Muscle of back (tissue), 11 donors: ENCODE results near the gene MIEN1. TPM values are rescaled to one million over a fixed set of nuclear protein-coding genes. Genes with fewer than 3 reads are reported as not detected.
A peak's percentile ranks its signal among the peaks of the same experiment; 100 is the strongest.
"Not testable (repeated sequence)": the region's sequence is repeated elsewhere in the genome, so short reads cannot be mapped to it uniquely, and the experiment has no call there.

Source experiments
- DNase-seq, 3 donors: peaks; one replicate each; pipeline versions ENCODE4 v3.0.0 to v3.0.0-alpha.2; 2013
- polyA plus RNA-seq, 10 donors: library from polyadenylated mRNA; unstranded; fragments of 120-200 nt; gene quantifications; one replicate each; pipeline ENCODE4 v1.2.1, GENCODE V29; 2013; ENCODE audit not compliant: insufficient read length in 10 of 10

Gene MIEN1
- polyA plus RNA-seq, 10 donors, result 15.2 to 23.7 (median 19.0) TPM

DNA sequence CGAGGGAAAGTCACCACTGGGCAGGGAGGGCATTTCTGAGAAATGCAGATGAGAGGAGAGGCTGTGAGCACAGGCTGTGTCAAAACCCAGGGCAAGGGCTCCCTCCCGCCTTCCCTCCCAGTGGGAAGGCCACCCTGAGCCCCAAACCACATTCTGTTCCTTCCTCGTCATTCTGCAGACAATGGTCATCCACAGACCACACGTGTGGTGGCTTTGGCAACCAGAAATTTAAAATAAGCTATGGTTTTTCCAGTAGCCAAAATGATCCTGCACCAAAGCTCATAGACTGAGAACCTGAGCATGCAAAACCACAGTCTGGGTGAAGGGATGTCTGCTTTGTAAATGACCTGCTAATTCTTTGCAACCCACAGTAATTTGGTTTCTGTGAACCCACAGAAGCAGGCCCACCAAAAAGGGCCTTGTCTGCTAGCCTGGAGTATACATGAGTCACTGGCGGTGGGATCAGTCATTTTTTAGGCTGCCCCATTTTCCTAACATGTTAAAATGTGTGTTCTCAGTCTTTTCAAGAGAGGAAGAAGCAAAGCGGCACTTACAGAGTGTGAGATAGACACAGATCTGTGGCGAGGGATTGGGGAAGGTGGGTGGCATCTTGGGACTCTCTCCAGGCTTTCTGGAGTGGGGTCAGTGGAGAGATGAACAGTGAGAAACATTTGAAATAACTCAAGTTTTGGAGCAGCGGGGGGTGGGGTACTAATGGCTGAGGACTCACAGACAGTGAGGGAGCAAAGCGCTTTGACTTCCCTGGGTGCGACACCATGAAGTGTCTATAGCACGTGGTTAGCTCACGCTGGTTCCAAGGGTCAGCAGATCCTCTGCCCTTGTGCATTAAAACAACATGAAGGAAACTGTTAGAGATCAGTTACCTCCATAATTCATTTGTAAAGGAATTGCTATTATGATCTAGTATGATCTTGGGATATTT lies 27.9 kb upstream of the MIEN1 start:
- DNase-seq, result no peak

DNA sequence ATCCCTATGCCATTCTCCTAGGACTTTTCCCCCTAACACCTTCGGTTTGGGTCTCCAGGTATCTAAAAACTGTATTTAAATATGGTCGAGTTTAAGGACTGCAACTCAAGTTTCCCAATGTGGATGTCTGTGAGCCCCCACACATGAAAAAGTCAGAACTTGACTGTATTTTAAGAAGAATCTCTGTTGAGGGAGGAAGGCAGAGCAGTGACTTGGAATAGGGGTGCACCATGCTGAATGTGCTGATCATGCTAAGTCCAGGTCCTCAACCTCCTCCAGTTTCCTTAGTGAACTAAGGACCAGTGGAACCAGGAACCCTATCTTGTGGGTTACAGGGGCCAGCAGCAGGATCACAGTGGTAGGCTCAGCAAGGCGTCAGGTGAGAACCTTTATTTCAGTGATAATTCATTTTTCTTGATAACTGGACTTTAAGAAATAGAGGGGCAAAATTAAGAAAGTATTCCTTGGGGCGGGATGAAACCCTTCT lies 26.9 kb upstream of the MIEN1 start:
- no peak for DNase-seq

DNA sequence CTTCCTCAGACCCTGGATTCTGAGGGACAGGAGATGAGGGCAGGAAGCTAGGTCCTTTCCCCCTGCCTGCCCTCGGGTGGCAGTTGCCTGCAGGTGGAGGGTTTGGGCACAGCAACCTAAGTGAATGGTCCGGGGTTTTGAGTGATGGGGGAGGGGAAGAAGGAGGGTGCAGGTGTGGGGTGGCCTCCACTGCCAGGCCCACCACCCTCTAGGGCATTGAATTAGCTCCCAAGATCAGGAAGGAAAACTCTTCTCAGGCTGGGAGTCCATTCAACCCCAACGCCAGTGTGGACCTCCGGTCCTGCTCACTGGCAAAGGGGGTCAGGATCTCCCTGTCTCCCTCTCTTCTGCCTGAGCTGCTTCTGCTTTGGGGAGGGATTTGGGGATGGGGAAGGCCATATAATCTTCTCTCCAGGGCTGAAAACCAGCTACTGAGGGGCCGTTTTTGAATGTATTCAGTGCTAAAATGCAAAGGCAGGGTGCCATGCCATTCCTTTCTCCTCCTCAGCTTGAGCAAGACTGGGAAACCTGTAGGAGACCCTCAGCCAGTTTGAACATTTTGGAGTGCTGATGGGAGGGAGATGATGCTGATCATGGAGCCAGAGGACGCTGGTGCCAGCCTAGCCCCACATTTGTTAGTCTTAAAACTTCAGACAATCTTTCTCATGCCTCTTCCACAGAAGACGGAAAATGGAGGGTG lies 26.2 kb upstream of the MIEN1 start:
- no peak for DNase-seq

DNA sequence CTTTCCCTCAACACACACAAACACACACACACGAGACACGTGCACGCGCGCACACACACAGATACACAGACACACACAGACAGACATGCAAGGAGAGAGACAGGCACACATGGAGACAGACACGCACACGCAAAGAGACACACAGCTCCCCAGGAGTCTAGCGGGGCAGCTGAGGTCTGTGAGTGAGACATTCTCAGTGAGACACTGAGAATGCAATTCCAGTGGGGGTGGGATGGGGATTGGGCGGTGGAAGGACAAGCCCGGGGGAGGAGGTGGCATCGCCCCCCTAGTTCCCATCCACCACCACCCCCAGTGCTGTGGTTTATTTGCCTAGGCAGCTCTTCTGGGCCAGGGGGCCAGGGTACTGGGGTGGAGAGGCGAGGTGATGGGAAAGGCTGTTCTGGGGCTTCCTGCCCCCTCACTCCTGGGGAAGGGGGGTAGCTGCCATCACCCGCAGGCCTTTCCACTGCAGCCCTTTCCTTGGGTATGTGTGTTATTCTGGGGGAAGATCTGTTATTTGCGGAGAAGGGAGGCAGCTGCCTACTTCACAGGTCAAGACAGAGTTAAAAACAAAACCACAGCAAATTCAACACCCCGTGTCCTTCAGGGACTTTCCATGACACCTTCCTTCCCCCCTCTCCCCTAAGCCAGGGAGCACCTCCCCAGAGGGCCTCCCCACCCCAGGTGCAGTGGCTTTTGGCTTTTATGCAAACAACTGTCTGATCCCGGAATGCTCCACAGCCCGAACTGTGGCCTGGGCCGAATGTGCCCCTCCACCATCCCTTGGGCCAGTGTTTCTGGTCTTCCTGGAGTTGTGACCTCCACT lies 25.4 kb upstream of the MIEN1 start:
- DNase-seq, result no peak

DNA sequence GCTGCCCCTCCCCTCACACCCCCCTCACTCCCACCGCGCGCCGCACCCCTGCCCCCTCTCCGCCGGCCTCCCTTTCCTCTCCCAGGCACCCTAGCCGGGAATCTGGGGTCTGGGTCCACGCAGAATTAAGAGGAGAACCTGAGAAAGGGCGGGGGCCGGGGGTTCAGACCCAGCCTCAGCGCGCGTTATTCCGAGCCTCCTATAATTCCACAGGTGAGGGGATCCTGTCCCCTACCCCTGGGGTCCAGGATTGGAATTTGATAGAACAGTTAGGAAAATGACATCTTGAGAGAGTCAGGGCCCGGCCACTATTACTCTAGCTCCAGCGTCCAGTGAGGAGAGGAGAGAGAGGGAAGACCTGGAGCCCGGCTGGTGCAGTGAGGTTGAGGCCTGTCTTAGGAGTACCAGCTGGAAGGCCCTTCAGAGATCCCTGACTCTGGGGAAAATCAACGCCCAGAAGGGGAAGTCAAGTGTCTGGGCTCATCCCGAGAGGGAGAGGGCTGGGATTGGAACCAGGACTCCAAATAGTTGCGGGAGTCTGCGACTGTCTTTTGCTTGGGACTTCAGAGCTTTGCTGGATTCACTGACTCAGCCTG lies 24.7 kb upstream of the MIEN1 start:
- peak in 1 of 3 donors; percentile 40 for DNase-seq

DNA sequence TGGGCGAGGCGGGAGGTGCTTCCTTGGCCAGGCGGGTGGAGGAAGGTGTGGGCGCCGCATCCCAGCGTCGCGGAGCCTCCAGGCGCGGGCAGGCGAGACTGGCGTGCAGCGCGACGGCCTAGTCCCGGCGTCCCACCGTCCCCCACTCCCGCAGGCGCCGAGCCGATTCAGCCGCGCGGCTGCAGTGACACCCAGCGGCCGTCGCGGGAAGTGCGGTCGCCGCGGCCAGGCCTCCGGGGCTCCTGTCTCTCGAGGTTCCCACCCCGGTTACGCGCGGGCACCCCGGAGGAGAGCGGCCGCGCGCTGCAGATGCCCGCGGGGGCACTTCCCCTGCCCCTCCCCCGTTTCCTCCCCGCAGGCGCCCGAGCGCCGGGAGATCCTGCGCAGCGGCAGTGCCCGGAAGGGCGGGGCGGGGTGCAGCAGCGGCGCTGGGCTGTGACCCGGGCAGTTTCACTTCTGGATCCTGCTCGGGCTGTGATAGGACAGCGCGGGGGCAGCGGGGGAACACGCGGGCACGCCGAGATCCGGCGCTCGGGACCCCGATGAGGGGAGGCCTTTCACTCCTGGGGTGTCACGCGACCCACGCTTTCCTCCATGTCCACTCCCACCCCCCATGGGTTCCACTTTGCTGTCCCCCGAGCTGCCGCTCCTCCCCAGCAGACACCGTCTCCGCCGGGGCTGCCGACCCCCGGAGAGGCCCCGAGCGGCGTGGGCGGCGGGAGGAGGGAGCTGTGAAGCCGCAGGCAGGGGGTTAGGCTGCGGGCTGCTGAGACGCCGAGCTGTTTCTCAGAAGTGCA lies 24.0 kb upstream of the MIEN1 start:
- peak; percentile 73 to 95 (median 88) for DNase-seq

DNA sequence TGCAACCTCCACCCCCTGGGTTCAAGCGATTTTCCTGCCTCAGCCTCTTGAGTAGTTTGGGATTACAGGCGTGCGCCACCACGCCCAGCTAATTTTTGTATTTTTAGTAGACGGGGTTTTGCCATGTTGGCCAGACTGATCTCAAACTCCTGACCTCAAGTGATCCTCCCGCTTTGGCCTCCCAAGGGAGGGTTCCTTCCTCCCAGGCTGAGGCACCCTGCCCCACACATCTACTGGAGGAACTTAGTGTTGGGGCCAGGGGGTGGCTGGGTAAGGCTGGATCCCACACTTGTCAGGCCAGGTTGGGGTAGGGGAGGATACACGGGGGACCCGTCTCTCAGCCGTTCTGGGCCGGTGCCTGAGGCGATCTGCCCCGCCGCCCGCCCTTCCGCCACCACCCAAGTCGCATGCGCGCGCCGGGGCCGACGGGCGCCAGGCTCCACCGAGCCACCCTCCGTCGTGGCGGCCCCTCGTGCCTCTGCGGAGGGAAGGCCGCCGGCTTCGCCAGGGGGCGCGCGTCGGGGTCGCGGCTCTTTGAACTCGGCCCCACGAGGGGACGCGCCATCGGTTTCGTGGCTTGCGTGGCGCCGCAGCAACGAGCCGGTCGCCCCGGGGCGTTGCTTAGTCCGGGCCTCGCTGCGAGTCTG lies 23.3 kb upstream of the MIEN1 start:
- DNase-seq, result no peak

DNA sequence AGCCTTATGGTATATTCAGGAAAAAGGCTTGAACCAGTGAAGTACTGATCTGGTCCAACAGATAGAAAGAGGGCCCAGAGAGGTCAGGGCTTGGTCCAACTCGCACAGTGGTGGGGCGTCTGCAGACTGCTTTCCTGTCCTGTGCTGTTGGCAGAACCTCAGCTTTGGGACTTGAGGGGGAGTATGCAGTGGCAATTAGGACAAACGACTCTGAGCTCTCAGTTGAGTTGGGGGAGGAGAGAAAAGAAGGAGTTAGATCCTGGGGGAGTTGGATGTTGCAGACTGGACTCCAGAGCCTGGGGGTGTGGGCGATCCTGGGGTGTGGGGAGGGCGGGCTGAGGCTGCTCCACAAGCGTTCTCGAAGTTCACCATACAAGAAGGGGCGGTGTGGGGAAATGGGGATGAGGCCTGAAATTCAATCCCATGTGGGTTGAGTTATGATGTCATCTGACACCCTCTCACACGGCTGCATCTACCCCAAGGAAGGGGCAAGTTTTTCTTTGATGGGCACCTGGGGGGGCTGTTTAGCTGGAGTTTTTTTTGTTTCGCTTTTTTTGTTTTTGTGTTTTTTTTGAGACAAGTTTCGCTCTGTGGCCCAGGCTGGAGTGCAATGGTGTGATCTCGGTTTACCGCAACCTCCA lies 22.0 kb upstream of the MIEN1 start:
- no peak for DNase-seq

DNA sequence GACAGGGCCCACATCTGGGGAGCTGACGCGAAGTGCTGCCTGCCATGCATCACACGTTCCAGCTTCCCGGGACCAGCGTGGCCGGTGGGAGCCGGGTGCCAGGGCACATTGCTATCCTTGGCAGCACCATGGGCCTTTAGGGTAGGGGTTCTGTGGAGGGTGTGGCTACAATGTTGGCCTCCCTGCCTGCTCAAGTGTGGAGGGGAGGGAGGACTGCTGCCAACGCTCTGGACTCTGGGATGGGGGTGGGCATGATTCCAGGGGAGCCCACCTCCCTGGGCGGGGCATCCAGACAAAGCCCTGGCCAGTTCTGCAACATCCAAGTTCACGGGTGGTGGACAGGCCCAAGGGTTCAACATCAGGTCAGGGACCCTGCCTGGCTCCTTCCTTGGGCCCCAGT lies 21.3 kb upstream of the MIEN1 start:
- no peak for DNase-seq

DNA sequence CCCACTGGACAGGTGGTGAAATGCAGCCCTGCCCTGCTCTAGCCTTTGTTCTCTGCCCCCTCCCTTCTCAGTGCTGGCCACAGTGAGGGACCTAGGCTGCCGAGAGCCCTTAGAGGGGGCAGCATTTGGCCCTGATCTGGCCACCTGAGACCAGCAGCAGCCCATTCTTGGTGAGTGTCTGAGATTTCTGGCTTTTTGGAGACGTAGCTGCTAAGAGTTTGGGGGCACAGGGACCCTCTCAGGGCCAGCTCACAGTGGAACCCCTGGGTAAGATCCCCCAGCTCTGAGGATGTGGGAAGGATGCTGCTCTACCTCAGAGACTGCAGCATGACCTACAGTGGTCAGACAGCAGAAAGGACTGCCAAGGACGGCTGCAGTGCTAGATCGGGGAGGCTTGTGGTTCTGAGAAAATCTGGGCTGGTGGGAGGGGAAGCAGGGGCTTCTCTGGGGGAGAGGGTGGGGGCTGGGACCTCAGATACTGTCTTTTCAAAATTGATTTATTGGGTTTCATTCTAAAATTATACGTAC lies 20.7 kb upstream of the MIEN1 start:
- DNase-seq, result no peak

DNA sequence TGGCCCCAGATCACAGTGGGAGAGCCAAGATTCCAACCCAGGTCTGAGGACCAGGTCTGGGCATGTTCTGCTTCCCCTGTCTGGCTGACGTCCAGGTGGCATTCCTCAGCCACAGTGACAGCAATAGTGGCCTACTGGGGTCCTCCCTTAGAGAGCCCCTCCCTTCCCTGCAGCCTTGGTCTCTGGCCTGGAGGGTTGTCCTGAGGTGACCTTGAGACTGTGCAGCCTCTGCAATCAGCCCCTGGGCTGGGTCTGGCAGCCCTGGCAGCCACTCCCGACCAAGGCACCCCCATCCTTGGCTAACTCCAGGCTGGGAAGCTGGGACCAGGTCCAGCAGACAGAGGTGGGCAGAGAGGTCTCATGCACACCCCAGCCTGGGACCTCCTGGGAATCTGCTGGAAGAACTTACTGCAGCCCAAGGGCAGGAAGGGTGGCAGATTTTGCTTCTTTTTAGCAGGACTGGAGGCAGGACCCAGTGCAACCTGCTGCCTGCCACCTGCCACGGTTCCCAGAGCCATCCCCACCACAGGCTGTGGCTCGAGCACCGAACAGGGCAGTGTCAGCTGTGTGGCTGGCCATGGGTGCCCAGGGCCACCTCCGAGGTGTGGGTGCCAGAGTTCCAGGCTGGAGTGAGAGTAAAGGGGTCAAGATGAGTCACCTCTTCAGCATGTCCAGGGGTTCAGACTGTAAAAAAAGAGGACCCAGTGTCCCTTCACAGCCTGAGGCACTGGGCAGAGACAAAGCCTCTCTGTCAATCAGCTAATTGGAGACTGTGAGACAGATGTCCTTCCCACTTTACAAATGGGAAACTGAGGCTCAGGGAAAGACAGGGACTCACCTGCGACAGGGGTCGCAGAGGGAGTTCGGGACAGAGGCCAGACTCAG lies 20.0 kb upstream of the MIEN1 start:
- DNase-seq, result no peak

DNA sequence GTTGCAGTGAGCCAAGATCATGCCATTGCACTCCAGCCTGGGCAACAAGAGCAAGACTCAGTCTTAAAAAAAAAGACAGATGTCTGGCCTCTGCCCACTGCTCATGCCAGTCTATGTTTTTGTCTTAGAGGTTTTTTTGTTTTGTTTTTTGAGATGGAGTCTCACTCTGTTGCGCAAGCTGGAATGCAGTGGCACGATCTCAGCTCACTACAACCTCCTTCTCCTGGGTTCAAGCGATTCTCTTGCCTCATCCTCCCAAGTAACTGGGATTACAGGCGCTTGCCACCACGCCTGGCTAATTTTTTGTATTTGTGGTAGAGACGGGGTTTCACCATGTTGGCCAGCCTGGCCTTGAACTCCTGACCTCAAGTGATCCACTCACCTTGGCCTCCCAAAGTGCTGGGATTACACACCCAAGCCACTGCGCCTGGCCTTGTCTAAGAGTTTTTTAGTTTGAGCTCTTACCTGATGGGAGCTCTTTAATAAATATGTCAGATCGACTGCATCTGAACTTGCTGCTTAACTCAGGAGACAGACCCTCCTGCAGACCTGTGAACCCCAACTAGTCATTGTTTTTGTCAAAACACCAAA lies 18.2 kb upstream of the MIEN1 start:
- not testable (repeated sequence) for DNase-seq

DNA sequence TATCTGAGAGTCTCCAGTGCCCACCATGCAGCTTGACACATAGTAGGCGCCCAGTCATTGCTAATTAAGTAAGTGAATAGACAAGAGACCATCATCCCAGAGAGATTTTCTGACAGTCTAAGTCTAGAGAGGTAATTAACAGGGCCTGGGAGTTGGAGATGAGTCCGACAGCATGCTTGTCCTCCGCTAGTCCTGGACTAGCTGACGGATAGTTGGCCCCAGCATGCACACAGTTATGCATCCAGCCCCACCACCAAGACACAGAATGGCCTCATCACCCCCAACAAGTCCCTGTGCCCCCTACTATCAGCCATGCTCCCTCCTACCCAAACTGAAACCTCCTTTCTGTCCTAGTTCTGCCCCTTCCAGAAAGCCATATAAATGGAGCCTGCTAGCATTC lies 17.4 kb upstream of the MIEN1 start:
- no peak for DNase-seq

DNA sequence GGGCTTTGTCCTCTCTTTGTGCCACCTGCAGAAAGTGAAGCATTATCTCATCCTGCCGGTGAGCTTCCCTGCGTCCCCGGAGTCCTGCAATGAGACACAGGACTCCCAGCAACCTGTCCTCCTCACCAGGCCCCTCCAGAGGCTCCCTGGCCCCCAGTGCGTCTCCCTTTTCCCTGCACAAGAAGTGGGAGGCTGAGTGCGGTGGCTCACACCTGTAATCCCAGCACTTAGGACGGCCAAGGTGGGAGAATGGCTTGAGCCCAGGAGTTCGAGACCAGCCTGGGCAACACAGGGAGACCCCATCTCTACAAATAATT lies 15.8 kb upstream of the MIEN1 start:
- DNase-seq, result no peak

DNA sequence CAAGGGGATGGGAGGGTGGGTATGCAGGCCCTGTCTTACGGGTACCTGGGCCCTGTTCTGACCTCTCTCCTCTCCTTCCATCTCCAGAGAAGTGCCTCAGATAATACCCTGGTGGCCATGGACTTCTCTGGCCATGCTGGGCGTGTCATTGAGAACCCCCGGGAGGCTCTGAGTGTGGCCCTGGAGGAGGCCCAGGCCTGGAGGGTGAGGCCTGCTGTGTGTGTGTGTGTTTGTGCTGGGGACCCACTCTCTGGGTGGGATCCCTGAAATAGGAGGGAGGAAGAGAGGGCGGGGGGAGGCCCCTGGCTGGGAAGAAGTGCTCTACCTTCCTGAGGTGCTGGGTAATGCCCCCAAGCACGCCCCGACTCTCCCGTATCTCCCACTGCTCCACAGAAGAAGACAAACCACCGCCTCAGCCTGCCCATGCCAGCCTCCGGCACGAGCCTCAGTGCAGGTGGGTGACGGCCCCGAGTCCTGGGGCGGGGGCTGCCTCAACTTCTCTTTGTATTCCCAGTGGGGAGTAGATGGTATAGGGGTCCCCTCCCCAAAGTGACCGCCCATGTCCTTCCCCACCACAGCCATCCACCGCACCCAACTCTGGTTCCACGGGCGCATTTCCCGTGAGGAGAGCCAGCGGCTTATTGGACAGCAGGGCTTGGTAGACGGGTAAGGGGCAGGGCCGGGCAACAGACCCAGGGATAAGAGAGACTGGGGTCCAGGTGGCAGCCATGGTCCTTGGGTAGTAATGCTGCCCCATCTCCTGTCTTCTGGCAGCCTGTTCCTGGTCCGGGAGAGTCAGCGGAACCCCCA lies 15.2 kb upstream of the MIEN1 start:
- DNase-seq, result no peak

DNA sequence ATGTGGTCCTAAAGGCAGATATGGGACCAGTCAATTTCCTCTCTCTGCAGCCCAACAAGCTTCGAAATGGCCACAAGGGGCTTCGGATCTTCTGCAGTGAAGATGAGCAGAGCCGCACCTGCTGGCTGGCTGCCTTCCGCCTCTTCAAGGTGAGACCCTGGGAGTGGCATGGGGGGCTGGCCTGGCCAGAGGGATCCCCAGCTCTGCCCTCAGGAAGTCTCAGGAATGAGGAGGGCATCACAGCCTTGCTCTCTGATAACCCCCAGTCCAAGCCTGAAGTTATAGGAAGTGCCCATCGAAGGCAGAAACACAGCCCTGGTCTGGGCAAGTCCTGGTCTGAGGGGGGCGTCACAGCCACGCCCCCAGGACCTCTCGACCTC lies 14.5 kb upstream of the MIEN1 start:
- DNase-seq, result no peak

DNA sequence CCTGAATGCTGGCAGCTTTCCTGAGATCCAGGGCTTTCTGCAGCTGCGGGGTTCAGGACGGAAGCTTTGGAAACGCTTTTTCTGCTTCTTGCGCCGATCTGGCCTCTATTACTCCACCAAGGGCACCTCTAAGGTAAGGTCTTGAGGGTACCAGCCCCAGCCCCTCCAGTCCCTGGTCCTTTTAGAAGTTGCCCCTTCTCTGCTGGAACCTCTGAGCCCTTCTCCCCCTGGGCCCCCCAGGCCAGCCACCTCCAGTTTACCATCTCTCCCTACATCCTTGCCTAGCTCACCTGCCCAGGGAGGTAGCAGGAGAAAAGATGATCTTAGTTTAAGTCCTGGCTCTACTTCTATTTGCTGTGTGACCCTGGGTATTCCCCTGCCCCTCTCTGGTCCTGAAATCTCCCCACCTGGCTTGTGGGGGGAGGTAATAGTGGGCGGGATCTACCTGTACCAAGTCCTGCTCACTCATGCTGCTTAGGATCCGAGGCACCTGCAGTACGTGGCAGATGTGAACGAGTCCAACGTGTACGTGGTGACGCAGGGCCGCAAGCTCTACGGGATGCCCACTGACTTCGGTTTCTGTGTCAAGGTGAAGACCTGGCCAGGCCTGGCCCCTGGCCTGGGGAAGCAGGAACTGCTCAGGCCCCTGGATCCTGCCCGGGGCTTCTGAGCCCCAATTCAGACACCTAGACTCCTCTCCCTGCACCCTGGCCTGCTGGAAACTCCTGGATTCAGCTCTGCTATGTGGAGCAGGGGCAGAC lies 13.9 kb upstream of the MIEN1 start:
- DNase-seq, result no peak
